ENCODE data around the gene GIPR.
"Not testable (repeated sequence)": the region's sequence is repeated elsewhere in the genome, so short reads cannot be mapped to it uniquely, and the experiment has no call there.

GIPR gene

GRCh38 chr19:45667620-45668341, at the start of gene GIPR:
Gene GIPR (plus strand): TSS chr19:45668221. CDS start chr19:45669521, 1,300 bp downstream.
- DNase-seq (ENCODE audit: low spot score): peak; percentile 94

GRCh38 chr19:45621389-45621788, 46.6 kb upstream of the GIPR start:
- DNase-seq (ENCODE audit: low spot score): no peak

GRCh38 chr19:45621976-45622503, 46.0 kb upstream of the GIPR start:
- DNase-seq (ENCODE audit: low spot score): no peak

- DNase-seq (ENCODE audit: low spot score): no peak
Measured at GRCh38 chr19:45623984-45624383, 44.0 kb upstream of the GIPR start.

DNA sequence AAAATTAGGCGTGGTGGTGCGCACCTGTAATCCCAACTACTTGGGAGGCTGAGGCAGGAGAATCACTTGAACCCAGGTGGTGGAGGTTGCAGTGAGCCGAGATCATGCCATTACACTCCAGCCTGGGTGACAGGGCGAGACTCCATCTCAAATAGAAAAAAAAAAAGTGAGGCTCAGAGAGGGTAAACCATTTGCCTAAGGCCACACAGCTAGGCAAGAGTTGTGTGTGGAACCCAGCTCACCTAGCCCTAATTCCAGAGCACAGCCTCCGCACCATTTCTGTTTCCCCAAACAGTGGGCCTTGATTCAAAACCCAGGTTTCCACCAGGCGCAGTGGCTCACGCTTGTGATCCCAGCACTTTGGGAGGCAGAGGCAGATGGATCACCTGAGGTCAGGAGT, 39.8 kb upstream of the GIPR start:
- not testable (repeated sequence) for DNase-seq (ENCODE audit: low spot score)

DNA sequence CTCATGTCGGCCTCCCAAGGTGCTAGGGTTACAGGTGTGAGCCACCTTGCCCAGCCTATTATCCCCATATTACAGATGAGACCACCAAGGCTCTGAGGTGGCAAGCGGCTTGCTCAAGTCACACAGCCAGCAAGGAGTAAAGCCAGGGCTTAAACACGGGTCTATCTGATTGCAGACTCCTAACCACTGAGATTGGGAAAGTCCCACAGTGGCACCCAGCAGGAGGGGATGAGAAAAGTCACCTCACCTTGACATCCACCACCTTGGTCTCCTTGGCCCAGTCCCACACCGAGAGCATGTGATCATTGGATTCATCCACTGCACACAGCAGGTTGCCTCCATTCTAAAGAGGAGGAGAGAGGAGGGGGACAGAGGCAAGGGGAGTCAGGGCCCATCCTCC, 38.3 kb upstream of the GIPR start:
- no peak for DNase-seq (ENCODE audit: low spot score)

- DNase-seq (ENCODE audit: low spot score): peak; percentile 85
Measured at GRCh38 chr19:45630463-45630862, 37.6 kb upstream of the GIPR start.

- DNase-seq (ENCODE audit: low spot score): peak; percentile 77
Measured at GRCh38 chr19:45632468-45633196, 35.4 kb upstream of the GIPR start.

DNA sequence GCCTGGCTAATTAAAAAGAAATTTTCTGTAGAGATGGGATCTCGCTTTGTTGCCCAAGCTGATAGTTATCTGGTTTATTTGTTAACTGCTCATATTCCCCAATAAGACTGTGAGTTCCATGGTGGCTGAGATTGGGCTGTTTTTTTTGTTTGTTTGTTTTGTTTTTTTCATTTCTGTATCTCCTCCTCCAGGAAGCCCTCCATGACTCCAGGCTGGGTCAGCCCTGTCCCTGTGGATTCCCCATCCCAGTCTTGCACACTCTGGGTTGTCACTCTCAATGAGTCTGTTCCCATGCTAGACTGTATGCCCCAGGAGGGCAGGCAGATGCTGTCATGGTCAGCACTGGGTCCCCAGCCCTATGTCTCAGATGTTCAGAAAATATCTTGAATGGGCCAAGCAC, 31.7 kb upstream of the GIPR start:
- DNase-seq (ENCODE audit: low spot score): no peak

DNA sequence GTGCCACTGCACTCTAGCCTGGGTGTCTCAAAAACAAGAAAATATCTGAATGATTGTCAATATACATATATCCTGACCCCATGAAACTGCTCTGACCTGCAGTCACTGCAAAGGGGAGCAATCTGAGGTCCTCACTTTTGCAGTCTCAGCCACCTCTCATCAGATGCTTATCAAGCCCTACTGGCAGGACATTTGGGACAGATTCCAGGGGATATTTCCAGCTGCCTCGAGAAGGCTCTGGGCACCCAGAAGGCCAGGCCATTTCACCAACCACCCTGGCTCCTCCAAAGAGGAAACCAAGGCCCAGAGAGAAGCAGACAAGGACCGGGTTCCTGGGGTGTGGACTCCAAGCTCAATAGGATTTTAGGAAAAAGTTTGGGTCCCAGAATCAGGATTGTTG, 31.1 kb upstream of the GIPR start:
- DNase-seq (ENCODE audit: low spot score): no peak

DNA sequence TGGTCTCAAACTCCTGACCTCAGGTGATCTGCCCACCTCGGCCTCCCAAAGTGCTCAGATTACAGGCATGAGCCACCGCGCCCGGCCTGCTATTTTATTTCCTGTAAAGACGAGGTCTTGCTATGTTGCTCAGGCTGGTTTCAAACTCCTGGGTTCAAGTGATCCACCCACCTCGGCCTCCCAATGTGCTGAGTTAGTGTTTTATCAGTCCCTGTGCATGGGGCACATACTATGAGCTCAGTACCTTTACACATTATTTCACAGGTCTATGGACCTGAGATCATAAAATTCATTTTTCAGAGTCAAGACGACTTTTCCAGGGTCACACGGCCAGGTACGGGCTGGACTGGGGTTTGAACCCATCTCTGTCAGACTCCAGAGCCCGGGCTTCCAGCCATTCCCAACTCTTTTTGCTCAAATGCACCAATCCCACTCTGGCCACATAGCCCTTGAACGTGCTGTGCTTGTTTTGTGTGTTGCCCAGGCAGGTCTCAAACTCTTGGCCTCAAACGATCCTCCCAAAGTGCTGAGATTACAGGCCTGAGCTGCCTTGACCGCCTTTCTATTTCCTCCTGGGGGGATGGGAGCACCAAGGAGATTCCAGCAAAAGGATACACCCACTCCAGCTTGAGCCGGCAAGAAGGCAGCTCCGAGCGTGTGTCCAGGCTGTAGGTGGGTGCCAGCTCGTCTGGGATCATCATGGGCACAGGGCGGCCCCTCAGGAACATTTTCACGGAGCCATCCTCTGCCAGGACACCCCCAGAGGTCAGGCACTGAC, 29.9 kb upstream of the GIPR start:
- no peak for DNase-seq (ENCODE audit: low spot score)

- DNase-seq (ENCODE audit: low spot score): no peak
Measured at GRCh38 chr19:45638930-45639729, 28.9 kb upstream of the GIPR start, which contains the start of gene EML2. Gene EML2 (minus strand): TSS chr19:45639397. CDS start chr19:45639376, 21 bp downstream.

GRCh38 chr19:45640849-45641273, 27.2 kb upstream of the GIPR start:
- DNase-seq (ENCODE audit: low spot score): no peak

GRCh38 chr19:45641274-45642105, 26.5 kb upstream of the GIPR start:
- DNase-seq (ENCODE audit: low spot score): peak; percentile 93

DNA sequence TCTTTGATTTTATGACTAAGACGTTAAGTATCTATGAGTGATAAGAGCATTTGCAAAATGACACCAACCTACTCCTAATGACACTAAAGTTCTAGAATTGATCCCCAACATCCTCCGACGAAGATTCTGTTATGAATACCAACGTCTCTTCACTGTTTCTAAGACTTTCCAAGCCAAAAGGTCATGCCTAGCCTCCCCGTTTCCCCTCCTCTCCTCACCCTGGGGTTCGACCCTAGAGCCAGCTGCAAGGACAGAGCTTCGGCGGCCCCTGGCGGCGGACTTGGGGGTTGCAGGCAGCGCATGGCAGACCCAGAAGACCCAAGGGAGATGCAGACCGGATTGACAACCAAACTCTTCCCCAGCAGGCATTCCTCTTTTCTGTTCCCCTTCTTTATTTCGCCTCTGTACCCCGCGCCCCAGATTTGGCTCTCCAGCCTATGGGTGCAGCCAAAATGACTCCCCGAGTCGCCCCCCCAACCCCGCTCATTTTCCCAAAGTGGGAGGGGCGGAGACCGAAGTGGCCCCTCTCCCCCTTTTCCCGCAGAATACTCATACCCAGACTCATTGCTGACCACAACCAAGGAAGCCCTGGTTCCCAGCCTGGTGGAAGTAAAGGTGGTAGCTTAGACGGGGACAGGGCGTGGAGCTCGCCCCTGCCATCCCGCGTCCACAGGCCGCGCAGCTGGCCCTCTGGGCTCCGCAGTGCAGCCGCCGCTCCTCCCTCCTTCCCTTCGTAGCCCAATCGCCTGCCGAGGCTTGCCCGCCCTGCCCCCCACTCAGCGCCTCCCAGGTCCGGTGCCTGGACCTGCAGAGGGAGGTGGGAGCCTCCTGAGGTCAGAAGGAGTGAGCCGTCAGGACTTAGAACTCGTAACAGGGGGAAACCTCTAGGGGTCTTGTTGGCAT, 24.7 kb upstream of the GIPR start:
- DNase-seq (ENCODE audit: low spot score): peak; percentile 78

DNA sequence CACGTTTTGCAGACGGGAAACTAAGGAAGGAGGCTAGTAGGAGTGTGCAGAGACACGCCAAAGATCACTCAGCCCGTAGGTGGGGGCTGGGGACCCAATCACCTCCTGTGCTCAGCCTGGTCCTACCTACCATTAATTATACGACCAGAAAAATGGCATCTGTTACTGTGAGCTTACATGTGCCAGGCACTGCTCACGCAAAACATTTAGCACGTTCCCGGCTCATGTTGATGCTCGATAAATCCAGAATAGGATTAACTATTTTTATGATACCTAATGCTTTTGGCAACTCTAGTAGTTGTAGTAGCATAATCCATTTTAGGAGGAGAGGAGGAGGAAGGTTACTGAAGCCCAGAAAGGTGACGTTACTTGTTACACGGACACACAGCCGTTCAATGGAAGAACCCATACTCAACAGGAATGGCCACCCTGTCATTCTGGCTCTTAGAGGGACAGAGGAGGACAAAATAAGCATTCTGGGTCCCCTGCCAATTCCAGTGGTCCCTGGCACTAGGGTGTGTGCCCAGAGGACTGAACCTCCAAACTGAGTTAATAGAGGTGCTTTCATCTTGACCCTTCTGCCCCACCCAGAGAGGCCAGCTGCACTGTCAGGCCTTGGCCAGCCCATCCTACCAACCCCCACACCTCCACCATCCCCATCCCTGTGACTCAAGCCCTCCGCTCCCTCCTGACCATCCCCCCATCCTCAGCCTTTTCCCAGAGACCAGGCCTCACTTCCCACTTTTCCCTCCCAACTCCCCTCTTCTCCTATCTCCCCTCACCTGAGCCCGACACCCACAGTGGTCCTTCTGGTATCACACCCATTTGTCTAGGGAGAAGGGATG, 23.9 kb upstream of the GIPR start:
- DNase-seq (ENCODE audit: low spot score): no peak

DNA sequence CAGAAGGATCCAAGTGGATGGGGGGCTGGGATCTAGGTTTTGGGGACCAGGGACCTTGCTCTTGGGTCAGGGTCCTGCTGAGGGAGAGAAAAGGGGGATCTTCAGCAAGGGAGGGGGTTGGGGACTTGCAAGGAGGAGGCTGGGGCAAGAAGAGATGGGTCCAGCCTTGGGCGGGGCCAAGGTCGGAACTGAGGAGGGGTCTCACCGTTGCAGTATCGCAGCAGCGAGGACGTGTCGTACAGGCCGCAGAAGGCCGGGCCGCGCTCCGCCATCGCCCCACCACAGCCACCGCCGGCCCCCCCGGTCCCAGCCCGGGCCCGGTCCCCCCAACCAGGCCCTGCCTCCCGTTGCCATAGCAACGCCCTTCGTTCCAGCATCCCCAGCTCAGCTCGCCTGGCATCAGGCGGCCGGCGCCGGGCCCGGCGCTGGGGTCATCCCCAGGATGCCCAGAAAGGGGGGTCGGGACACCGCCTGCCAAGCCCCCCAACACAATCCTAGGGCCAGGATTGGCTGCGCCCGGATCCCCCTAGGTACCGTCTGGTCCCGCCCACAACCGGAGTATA, 22.9 kb upstream of the GIPR start:
- DNase-seq (ENCODE audit: low spot score): no peak

GRCh38 chr19:45645631-45646344, 22.2 kb upstream of the GIPR start:
- DNase-seq (ENCODE audit: low spot score): peak; percentile 39
